Activated naive CD8-positive, alpha-beta T cell treated with anti-CD3 and anti-CD28 coated beads for 36 hours (primary cell): ENCODE measurements around the gene IGIP. TPM values are rescaled to one million over a fixed set of nuclear protein-coding genes. Genes with fewer than 3 reads are reported as not detected.
A peak's percentile ranks its signal among the peaks of the same experiment; 100 is the strongest.

Source experiments
- DNase-seq: peaks from one replicate; pipeline ENCODE4 v3.0.0; 2021
- H3K27ac Mint-ChIP-seq: one replicate; pipeline ENCODE4 v1.8.0; 2022; ENCODE audit warnings: mild to moderate bottlenecking, moderate library complexity, mixed read lengths
- H3K27me3 Mint-ChIP-seq: one replicate; pipeline ENCODE4 v1.8.0; 2022; ENCODE audit warnings: mild to moderate bottlenecking, mixed read lengths
- H3K36me3 Mint-ChIP-seq: one replicate; pipeline ENCODE4 v1.8.0; 2021; ENCODE audit warnings: mild to moderate bottlenecking, mixed read lengths
- H3K4me1 Mint-ChIP-seq: one replicate; pipeline ENCODE4 v1.8.0; 2021; ENCODE audit warnings: mixed read lengths
- H3K4me3 Mint-ChIP-seq: one replicate; pipeline ENCODE4 v1.8.0; 2022; ENCODE audit warnings: mild to moderate bottlenecking, moderate library complexity, mixed read lengths
- H3K9me3 Mint-ChIP-seq: one replicate; pipeline ENCODE4 v1.8.0; 2022; ENCODE audit warnings: mixed read lengths
- total RNA-seq, 2 experiments: library from RNA; stranded (reverse); gene quantifications; one replicate each; pipeline ENCODE4 v1.2.3, GENCODE V29; 2021

The IGIP gene
- total RNA-seq, 2 experiments from 2014 or later = 1.2 to 1.3 TPM

DNA sequence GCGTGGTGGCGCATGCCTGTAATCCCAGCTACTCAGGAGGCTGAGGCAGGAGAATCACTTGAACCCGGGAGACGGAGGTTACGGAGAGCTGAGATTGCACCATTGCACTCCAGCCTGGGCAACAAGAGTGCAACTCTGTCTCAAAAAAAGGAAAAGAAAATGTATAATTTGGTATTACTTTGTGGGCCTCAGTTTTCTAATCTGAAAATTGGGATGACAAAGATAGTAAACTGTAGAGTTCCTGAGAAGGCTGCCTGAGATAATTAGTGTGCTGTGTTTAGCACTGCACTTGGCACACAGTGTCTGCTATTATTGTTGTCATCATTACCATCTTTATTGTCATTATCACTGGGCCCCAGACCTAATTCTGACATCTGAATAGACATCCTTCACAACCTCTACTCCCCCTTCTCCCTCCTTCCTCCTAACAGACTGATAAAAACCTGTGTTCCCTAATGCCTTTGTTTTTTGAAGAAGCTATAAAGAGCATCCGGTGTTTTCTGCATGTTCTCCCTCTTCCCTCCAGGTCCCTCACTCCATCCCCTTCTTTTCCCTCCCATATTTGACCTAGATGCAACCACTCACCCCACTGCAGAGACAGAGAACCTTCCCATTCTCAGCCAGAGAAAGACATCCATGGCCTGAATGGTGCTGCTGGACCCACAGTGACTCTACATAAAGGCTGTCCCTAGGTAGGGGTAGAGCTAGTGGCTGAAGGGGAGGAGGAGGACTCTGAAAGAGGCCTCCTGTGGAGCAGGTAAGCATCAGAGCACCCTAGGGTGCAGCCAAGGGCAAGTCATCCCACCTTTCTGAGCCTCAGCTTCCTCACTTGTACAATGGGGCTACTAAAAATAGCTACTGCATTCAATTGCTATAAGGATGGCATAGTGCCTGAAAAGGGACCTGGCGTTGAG is 33.5 kb downstream of the IGIP start:
- peaks cover 7% of the 10 kb centered on the region for H3K4me1 Mint-ChIP-seq
- no peaks in the 10 kb centered on the region for H3K9me3 Mint-ChIP-seq
- no peaks in the 10 kb centered on the region for H3K36me3 Mint-ChIP-seq
- DNase-seq = no peak
- H3K27me3 Mint-ChIP-seq = no peaks in the 10 kb centered on the region
- no peak overlapping the region for H3K27ac Mint-ChIP-seq
- H3K4me3 Mint-ChIP-seq = no peak overlapping the region

DNA sequence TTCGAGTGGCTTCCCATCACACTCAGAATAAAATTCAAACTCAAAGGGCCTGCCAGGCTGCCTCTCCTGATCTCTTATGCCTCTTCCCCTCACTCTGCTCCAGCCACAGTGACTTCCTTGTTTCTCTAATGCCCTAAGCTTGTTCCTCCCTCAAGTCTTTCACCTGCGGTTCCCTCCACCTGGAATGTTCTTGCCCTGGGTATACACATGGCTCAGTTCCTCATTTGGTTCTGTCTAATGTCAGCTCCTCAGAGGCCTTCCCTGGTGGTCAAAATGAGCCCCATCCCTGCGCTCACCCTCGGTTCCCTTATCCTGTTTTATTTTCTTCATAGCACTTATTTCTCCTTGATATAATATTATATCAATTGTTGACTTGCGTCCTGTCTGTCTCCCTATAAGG is 36.5 kb downstream of the IGIP start:
- DNase-seq = no peak
- H3K4me1 Mint-ChIP-seq = peaks cover 2% of the 10 kb centered on the region
- H3K36me3 Mint-ChIP-seq = no peaks in the 10 kb centered on the region
- H3K4me3 Mint-ChIP-seq = no peak overlapping the region
- H3K27me3 Mint-ChIP-seq = no peaks in the 10 kb centered on the region
- no peak overlapping the region for H3K27ac Mint-ChIP-seq
- no peaks in the 10 kb centered on the region for H3K9me3 Mint-ChIP-seq

DNA sequence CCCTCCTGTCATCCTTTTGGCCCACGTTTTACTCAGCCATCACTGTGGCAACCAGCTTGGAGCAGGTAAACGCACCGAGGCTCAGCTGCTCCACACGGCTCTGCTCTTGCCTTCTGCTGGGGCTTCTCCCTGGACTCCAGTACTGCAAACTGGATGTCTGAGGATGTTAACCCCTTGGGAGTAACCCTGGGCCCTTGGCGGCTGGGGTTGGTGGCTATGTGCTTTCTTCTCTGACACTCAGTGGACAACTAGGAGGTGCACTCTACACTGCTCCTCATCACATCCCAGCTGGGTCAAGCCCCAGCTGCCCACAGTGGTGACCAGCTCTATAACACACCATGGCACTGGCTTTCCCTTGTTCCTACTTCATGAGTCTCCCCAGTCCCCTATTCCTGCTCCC is 37.0 kb downstream of the IGIP start:
- Mint-ChIP-seq H3K27me3 (no peaks in the 10 kb centered on the region), H3K4me3 (no peak overlapping the region), H3K36me3 (no peaks in the 10 kb centered on the region), H3K27ac (no peak overlapping the region), H3K9me3 (no peaks in the 10 kb centered on the region), H3K4me1 (no peaks in the 10 kb centered on the region)
- DNase-seq = no peak

DNA sequence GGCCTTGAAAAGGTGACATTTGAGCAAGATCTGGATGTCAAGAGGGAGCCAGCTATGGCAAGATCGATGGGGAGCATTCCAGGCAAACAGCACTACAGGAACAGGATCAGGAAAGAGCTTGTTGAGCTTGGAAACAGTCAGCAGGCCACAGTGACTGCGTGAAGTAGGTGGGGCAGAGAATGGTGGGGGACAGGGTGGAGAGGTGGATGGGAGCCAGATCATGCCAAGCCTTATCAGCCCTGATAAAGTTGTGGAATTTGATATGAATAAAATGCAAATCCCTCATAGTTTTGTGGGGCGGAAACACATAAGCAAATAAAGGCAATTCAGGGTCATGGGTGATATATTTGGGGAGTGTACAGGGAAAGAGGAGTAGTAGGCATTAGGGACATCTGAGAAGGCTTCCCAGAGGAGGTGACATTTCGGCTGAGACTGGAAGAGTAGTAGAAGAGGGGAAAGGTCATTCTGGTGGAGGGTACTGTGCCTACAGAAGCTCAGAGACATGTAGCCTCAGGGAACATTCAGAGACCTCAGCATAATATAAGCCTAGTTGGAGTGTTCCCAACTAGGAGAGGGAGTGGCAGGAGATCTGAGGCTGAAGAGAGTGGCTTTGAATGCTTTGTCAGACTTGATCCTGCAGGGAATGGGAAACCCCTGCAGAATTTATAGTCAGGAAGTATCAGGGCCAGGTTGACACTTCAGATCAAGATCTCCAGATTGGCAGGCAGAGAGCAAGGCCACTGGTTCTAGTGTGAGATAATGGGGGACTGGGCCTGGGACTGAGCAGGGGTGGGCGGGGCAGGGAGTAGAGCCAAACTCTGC is 39.6 kb downstream of the IGIP start:
- H3K9me3 Mint-ChIP-seq = no peaks in the 10 kb centered on the region
- no peak overlapping the region for H3K27ac Mint-ChIP-seq

DNA sequence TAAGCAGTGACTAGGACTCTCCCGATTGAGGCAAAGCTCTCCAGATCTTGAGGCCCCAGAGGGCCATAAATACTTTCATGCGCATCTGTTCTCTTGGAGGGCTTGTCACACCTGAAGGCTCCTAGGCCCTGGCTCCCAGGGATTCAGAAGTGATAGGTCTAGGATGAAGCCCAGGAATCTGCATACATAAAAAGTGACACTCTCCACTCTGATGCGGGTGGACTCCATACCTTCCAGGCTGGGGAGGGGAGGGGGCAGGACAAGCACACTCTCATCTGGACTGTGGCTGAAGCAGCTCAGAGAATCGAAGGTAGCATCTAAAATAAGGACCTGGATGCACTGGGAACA is 40.2 kb downstream of the IGIP start:
- DNase-seq = no peak
- Mint-ChIP-seq H3K27ac (no peak overlapping the region), H3K36me3 (no peaks in the 10 kb centered on the region), H3K4me1 (no peaks in the 10 kb centered on the region), H3K4me3 (no peak overlapping the region), H3K27me3 (no peaks in the 10 kb centered on the region), H3K9me3 (no peaks in the 10 kb centered on the region)

More for the DNA sequence above, 39.6 kb downstream of the IGIP start:
- no peak for DNase-seq
- H3K4me1 Mint-ChIP-seq = no peaks in the 10 kb centered on the region
- no peaks in the 10 kb centered on the region for H3K36me3 Mint-ChIP-seq
- no peak overlapping the region for H3K4me3 Mint-ChIP-seq
- no peaks in the 10 kb centered on the region for H3K27me3 Mint-ChIP-seq

DNA sequence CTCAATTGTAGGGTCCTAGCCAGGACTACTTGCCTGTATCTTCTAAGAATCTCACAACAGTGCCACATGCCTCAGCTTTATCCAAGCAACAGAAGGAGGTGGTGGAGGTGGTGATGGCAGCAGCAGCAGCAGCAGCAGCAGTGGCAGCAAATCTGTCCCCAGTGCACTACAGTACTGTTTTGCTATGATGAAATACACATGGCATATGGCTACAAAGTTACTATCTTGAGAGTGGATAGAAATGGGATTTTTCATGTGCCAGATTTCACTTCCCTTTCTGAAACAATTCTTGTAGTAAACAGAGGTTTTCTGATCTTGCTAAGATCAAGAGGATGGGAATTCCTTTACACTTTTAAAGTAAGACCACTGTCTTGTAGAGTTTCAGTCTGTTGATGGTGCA is 41.2 kb downstream of the IGIP start:
- Mint-ChIP-seq H3K4me1 (no peaks in the 10 kb centered on the region), H3K27ac (no peak overlapping the region), H3K36me3 (no peaks in the 10 kb centered on the region), H3K9me3 (no peaks in the 10 kb centered on the region), H3K27me3 (no peaks in the 10 kb centered on the region), H3K4me3 (no peak overlapping the region)
- DNase-seq = no peak

DNA sequence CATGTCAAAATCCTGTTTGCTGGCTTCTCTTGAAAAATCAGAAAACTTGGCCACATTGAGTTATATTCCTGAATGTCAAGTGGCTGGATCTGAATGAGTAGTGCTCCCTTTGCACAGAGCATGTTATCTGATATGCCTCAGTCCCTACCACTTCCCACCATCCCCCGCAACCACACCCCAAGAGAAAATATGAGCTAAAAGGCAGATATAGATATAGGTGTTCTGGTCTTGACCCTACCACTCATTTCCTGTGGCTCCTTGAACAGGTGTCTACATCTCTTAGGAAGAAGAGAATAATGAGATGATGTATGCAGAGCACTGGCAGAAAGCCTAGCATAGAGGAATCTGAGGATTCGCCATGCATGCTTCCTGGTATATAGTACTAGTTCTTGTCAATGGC is 42.6 kb downstream of the IGIP start:
- H3K9me3 Mint-ChIP-seq = no peaks in the 10 kb centered on the region
- H3K27ac Mint-ChIP-seq = no peak overlapping the region
- H3K27me3 Mint-ChIP-seq = no peaks in the 10 kb centered on the region
- H3K4me1 Mint-ChIP-seq = no peaks in the 10 kb centered on the region
- no peak overlapping the region for H3K4me3 Mint-ChIP-seq
- no peak for DNase-seq
- no peaks in the 10 kb centered on the region for H3K36me3 Mint-ChIP-seq

DNA sequence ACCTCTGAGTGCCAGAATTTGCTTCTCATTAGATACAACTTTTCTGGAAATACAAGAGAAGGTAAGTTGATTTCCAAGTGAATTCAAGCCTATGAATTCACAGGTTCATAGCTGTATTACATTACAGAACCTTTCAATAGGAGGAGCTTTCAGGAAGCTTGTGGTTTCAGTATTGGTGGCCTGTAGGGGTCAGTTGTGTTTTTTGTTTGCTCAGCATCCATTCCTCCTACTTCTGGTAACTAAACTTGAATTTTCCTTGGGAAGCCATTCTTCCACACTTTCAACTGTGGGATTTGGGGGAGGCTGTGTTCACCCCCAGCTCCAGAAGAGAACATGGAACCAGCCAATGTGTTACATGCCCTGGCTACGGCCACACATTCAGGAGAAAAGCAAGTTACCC is 43.7 kb downstream of the IGIP start:
- Mint-ChIP-seq H3K27me3 (no peaks in the 10 kb centered on the region), H3K36me3 (no peaks in the 10 kb centered on the region), H3K4me1 (peaks cover 5% of the 10 kb centered on the region), H3K9me3 (no peaks in the 10 kb centered on the region), H3K27ac (no peak overlapping the region), H3K4me3 (no peak overlapping the region)
- no peak for DNase-seq

DNA sequence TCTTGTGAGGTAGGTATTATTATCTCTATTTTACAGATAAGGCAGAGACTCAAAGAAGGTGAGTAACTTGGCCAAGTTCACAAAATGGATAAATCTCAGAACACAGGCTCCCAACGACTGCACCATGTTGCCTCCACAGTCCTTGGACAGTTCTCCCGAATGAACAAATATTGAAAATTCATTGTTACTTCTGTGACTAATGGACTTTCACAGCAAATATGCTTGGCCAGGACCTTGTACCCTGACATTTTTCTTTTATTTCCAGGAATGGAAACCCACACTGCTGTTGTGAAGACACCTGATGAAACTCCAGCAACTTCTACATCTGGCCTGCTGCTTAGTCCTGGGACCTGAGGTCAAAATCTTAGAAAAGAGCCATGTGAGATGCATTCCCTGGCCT is 46.7 kb downstream of the IGIP start:
- DNase-seq = no peak
- no peaks in the 10 kb centered on the region for H3K36me3 Mint-ChIP-seq

DNA sequence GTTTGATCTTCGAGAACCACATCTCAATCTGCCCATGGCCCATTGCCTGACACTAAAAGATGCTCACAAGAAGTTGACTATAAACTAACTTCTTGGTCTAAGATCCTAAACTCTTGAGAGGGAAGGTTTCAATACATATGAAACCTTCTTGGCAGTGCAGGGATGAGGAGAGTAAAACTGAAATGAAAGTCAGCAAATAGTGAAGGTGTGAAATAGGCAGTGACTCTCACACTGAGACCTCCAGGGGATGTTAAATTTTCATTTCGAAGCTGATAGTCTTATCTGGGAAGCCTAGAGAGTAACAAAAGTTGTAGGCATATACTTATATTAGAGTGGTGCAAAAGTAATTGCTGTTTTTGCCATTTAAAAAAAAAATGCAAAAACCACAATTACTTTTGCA is 48.3 kb downstream of the IGIP start:
- H3K4me3 Mint-ChIP-seq = peak overlapping the region; percentile 89
- DNase-seq = no peak
- H3K27ac Mint-ChIP-seq = no peak overlapping the region
- H3K36me3 Mint-ChIP-seq = no peaks in the 10 kb centered on the region
- H3K4me1 Mint-ChIP-seq = peaks cover 13% of the 10 kb centered on the region
- H3K9me3 Mint-ChIP-seq = no peaks in the 10 kb centered on the region
- H3K27me3 Mint-ChIP-seq = peaks cover 5% of the 10 kb centered on the region

More for the DNA sequence above, 46.7 kb downstream of the IGIP start:
- H3K4me1 Mint-ChIP-seq = peaks cover 10% of the 10 kb centered on the region
- no peaks in the 10 kb centered on the region for H3K9me3 Mint-ChIP-seq
- no peak overlapping the region for H3K4me3 Mint-ChIP-seq
- H3K27me3 Mint-ChIP-seq = peaks cover 5% of the 10 kb centered on the region
- H3K27ac Mint-ChIP-seq = no peak overlapping the region

DNA sequence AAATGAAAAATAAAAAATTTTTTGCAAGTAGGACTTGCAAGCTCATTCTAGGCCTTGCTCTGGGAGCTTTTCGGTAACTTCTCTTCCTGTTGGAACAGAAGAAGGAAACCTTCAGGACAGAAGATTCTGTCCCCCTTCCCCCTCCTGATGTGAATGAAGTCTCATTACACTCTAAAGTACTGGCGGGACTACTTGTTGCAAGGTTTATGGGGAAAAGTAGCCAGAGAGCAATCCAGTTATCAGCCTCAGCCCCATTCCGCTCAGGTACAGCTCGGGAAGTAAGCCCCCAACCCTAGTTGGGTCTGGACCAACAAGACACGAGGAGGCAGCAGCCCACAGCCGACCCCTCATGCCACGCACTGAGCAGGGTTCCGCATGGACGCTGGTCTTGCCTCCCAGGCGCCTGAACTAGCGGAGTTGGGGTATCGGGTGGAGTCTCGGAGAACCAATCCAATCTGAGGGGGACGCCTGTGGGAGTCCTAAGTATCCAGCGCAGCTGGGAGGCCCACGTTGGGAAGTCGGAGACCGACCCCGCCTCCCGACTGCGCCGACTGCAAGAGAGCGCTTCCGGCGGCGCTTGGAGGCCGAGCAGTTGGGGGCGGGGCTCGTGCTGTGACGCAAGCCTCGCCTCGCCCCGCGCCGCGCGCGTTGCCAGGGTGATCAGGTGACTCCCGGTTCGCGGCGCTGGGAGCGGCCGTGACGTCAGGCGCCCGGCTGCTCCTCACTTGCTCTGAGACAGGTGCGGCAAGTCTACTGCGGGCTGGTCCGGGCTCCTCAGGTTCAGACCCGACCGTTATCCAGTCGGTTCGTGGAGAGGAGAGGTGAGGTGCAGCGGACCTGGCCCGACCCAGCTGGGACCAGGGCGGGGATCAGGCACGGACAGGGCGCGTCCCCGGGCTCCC is 49.0 kb downstream of the IGIP start, which contains the start of gene CYSTM1:
TSS of gene CYSTM1 (plus strand) at position 724 of the 902 bp plus-strand sequence. CDS start 19,278 bp downstream, outside the sequence.
- H3K4me3 Mint-ChIP-seq = peak within 1 kb of the TSS; percentile 89
- H3K9me3 Mint-ChIP-seq = no peaks in the 10 kb centered on the region
- H3K36me3 Mint-ChIP-seq = no peaks in the 10 kb centered on the region
- DNase-seq = peak; percentile 97
- peaks cover 5% of the 10 kb centered on the region for H3K27me3 Mint-ChIP-seq
- H3K27ac Mint-ChIP-seq = peak within 1 kb of the TSS; percentile 84
- peaks cover 13% of the 10 kb centered on the region for H3K4me1 Mint-ChIP-seq

DNA sequence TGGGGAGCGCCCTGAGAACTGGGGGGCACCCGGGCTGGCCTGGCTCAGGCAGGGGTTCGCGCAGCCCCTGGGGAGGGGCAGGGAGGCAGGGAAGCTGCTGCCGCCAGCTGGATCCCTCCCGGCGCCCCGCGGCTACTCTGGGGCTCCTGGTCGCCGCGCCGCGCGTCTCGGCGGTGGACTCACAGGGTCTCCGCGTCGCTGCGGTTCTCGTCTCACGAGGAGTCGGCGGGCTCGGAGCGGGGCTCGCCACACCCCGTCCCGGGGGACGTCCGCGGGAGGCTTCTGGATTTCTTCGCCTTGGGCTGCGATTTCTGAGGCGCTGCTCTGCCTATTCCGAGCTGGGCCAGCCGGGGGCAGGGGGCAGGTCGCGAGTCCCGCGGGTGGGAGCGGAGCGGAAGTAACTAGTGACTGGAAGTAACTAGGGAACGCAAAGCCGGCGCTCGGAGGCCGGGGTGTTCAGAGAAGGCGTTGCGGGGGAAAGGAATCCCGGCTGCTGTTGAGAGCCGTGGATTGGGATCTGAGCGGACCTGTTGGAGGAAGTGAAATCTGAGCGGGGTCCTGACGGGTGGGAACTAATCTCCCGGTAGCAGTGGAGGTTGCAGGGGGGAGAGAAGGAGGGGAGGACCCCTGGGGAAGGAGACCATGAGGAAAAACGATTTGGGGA is 49.8 kb downstream of the IGIP start:
- no peaks in the 10 kb centered on the region for H3K36me3 Mint-ChIP-seq
- H3K4me3 Mint-ChIP-seq = peak overlapping the region; percentile 89
- peaks cover 5% of the 10 kb centered on the region for H3K27me3 Mint-ChIP-seq
- peak overlapping the region; percentile 74 for H3K27ac Mint-ChIP-seq
- peaks cover 13% of the 10 kb centered on the region for H3K4me1 Mint-ChIP-seq
- H3K9me3 Mint-ChIP-seq = no peaks in the 10 kb centered on the region
- peak; percentile 74 for DNase-seq

DNA sequence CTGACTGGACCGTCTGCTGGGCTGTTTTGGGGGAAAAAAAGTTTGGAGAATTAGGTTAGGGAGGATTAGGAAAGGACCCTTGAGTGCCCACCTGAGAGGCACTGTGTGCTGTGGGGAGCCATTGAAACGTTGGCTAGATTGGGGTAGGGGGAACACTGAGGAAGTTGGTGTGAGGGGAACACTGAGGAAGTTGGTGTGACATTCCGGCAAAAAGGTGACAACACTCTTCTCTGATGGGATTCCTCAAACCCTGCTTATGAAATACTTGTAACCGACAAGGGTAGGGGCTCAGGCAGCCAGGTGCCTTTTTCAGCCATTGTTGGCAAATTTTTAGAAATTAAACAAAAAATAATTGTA is 50.3 kb downstream of the IGIP start:
- Mint-ChIP-seq H3K36me3 (no peaks in the 10 kb centered on the region), H3K9me3 (no peaks in the 10 kb centered on the region), H3K4me1 (peaks cover 13% of the 10 kb centered on the region), H3K27me3 (peaks cover 5% of the 10 kb centered on the region), H3K4me3 (peak overlapping the region; percentile 89), H3K27ac (peak overlapping the region; percentile 74)
- no peak for DNase-seq

DNA sequence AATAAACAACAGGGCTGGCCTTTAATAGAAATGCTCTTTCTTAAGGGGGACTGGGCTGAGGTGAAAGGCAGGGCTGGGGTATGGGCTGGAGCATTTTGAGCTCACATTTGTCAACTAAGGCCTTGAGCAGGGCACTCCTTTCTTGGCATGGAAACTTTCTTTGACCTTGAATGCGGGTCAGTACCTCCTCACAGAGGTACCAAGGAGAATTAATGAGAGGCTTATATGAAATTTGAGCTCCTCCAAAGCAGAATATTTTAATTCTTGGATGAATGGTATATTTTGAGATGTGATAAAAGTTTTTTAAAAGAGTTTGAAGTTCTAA is 52.3 kb downstream of the IGIP start:
- peaks cover 5% of the 10 kb centered on the region for H3K27me3 Mint-ChIP-seq
- H3K9me3 Mint-ChIP-seq = no peaks in the 10 kb centered on the region
- H3K4me1 Mint-ChIP-seq = peaks cover 16% of the 10 kb centered on the region
- no peak overlapping the region for H3K4me3 Mint-ChIP-seq
- no peak for DNase-seq
- H3K27ac Mint-ChIP-seq = no peak overlapping the region
- no peaks in the 10 kb centered on the region for H3K36me3 Mint-ChIP-seq
